Adrenal gland (tissue), 12 donors: ENCODE data around the gene TUBB4B. TPM values are rescaled to one million over a fixed set of nuclear protein-coding genes. Genes with fewer than 3 reads are reported as not detected.
A peak's percentile ranks its signal among the peaks of the same experiment; 100 is the strongest.

ENCODE experiments used
- DNase-seq, 7 donors: peaks; one replicate each; pipeline ENCODE4 v3.0.0-alpha.2; 2019 to 2020
- H3K27ac ChIP-seq, 5 donors: fragments of 200-600 bp; sonication (generic) in 4 of 5; 1 replicate in 3 of 5; 2 replicates in 2 of 5; pipeline versions ENCODE4 v1.5.1 to v1.8.0; 2016 to 2020; ENCODE audit warnings: mild to moderate bottlenecking in 1 of 5
- H3K27me3 ChIP-seq: fragments of 200-600 bp; 2 replicates; pipeline ENCODE4 v1.8.0; 2021
- H3K36me3 ChIP-seq, 2 donors: fragments of 200-600 bp; replicated peaks in 1 of 2; 1 replicate in 1 of 2; 2 replicates in 1 of 2; pipeline versions ENCODE4 v1.5.1 to v1.8.0; 2018 to 2022
- H3K4me1 ChIP-seq, 2 donors: fragments of 200-600 bp; replicated peaks in 1 of 2; 1 replicate in 1 of 2; 2 replicates in 1 of 2; pipeline versions ENCODE4 v1.5.1 to v1.8.0; 2018 to 2021
- H3K4me3 ChIP-seq, 4 donors: fragments of 200-600 bp; sonication (generic) in 3 of 4; one replicate each; pipeline ENCODE4 v1.5.1; 2016 to 2018
- H3K9me3 ChIP-seq, 3 donors: fragments of 200-600 bp; sonication (generic) in 1 of 3; replicated peaks in 1 of 3; 1 replicate in 2 of 3; 2 replicates in 1 of 3; pipeline versions ENCODE4 v1.5.1 to v1.8.0; 2016 to 2021
- POLR2A ChIP-seq, 2 donors: fragments of 450-650 bp; IDR thresholded peaks; one replicate each; pipeline ENCODE4 v1.6.1; 2017; ENCODE audit warnings: antibody characterized with exemption in 2 of 2, mild to moderate bottlenecking in 2 of 2, moderate library complexity in 1 of 2
- WGBS, 4 donors: extraction: QIAGEN DNeasy Blood & Tissue Kit in 2 of 4; methylation state at CpG; one replicate each; pipeline versions ENCODE4 v1.1.5 to v1.1.7; 2013 to 2017; 5-methylcytosine and 5-hydroxymethylcytosine counted together
- intact Hi-C, 2 donors: fragments of 100-400 bp; cut with DNase I; formaldehyde crosslinking; loops; one replicate each; pipeline versions ENCODE4 v1.14.1 to v1.15.0; 2022 to 2023
- polyA plus RNA-seq, 3 donors: library from polyadenylated mRNA; stranded (reverse); fragments of 200-250 nt in 2 of 3; fragments of 350-450 nt in 1 of 3; fragmentation: Illumina TruSeq in 1 of 3; extraction: RNeasy Lipid Tissue Mini Kit (QIAGEN cat#74804) in 1 of 3; gene quantifications; one replicate each; pipeline ENCODE4 v1.2.3, GENCODE V29; 2013 to 2014
- total RNA-seq, 9 donors: library from RNA; depleted of rRNA in 4 of 9; stranded (reverse); fragments of >200 nt in 4 of 9; fragments of 120-200 nt in 1 of 9; fragmentation: NEBNext Ultra II Directional in 1 of 9; extraction: Animal tissue kit (Norgen Biotek cat#: 25700) in 1 of 9; gene quantifications; one replicate each; pipeline versions ENCODE4 v1.1.0 to v1.2.4, GENCODE V29; 2013 to 2023
- TF ChIP-seq, protein P1 (sequence below), 6 experiments: fragments of 450-650 bp in 4 of 6; fragments of 200-600 bp in 2 of 6; sonication (generic) in 1 of 6; IDR thresholded peaks; 1 replicate in 5 of 6; 2 replicates in 1 of 6; pipeline versions ENCODE4 v1.5.1 to v1.8.0; 2016 to 2021; ENCODE audit warnings: antibody characterized with exemption in 6 of 6, mild to moderate bottlenecking in 2 of 6, moderate library complexity in 1 of 6
- donor health status: healthy with polysubstance abuse.
- donor health status: Bipolar disorder and iron deficiency.
- donor health status: DM: yes; HTN: yes; CAD: no.
- donor health status: DM: no; HTN: no; CAD: no.
- donor health status: DM: no; HTN: no; CAD: no.
- donor health status: DM: yes; HTN: yes; CAD: no.

The TUBB4B gene
- total and polyA plus RNA-seq, 12 donors = 69.9 to 362 (median 151) TPM

DNA sequence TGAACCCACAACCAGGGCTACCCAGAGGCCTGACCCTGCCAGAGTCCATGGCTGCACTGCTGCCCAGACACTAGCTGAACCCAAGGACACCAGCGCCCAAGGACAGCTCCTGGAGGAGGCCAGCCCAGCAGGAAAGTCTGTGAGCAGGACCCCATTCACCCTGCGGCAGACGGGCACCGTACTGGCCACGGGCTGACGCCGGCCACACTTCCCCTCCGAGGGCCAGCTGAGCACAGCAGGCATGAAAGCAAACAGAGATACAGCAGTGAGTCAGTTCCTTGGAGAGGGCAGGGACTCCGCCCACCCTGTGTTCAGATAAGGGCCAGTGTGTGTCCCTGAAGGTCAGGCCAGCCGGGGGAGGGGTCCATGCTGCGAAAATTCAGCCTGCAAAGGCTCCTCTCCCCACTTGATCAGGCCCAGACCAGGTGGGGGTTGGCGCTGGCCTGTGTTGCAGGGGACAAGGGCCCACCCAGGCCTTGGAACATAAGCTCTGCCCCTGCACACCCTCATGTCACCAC lies 22.3 kb upstream of the TUBB4B start:
- peak; percentile 70 to 92 (median 89) for DNase-seq
- Histone ChIP-seq H3K4me1 (peaks cover 29 to 31% of the 10 kb centered on the region in 2 donors), H3K27me3 (no peaks in the 10 kb centered on the region), H3K36me3 (no peaks in the 10 kb centered on the region), H3K4me3 (peak overlapping the region in 1 of 4 donors; percentile 59), H3K27ac (peak overlapping the region; percentile 19 to 82 (median 69)), H3K9me3 (no peaks in the 10 kb centered on the region)
- 33 to 67% (median 48%) methylated on average over 10 to 12 of the region's 12 CpGs for WGBS, 4 donors
- intact Hi-C loops = no loop called here
- TF ChIP-seq, protein P1, sequence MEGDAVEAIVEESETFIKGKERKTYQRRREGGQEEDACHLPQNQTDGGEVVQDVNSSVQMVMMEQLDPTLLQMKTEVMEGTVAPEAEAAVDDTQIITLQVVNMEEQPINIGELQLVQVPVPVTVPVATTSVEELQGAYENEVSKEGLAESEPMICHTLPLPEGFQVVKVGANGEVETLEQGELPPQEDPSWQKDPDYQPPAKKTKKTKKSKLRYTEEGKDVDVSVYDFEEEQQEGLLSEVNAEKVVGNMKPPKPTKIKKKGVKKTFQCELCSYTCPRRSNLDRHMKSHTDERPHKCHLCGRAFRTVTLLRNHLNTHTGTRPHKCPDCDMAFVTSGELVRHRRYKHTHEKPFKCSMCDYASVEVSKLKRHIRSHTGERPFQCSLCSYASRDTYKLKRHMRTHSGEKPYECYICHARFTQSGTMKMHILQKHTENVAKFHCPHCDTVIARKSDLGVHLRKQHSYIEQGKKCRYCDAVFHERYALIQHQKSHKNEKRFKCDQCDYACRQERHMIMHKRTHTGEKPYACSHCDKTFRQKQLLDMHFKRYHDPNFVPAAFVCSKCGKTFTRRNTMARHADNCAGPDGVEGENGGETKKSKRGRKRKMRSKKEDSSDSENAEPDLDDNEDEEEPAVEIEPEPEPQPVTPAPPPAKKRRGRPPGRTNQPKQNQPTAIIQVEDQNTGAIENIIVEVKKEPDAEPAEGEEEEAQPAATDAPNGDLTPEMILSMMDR (IDR thresholded peaks at IDR 0.05) = no peak
- peak in 1 of 2 donors; percentile 81 for TF ChIP-seq POLR2A (IDR thresholded peaks at IDR 0.05)

DNA sequence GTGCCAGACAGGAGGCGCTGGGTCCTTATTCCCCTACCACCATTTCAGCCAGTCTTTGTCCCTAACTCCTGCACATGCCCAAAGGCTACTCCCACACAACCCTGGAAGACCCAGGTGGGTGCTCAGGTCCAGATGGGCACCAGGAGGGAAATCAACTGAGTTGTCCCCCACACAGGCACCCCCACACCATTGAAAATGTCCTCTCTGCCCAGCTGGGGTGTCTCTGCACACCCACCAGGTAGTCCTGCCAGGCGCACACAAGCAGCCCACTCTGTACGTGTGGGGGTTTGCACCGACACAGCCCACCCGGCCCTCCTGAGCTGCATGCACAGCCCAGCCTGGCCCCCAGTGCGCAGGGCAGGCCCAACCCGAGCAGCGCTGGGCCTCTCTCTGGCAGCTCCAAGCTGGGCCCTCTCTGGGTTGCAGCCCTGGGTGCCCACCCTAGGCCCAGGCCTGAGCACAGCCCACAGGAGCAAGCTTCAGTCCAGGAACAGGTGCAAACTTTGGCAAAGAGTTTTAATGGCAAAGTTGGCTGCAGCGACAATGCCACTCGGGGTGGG lies 21.2 kb upstream of the TUBB4B start:
- intact Hi-C loops = no loop called here
- H3K27ac ChIP-seq = peak overlapping the region in 2 of 5 donors; percentile 40 to 46
- WGBS, 4 donors = 92 to 95% (median 94%) methylated on average over 2 to 10 of the region's 10 CpGs
- no peak overlapping the region for H3K4me3 ChIP-seq
- no peaks in the 10 kb centered on the region for H3K27me3 ChIP-seq
- no peak for DNase-seq
- H3K36me3 ChIP-seq = no peaks in the 10 kb centered on the region
- no peaks in the 10 kb centered on the region for H3K9me3 ChIP-seq
- TF ChIP-seq, protein P1 (IDR thresholded peaks at IDR 0.05) = no peak
- no peak for TF ChIP-seq POLR2A (IDR thresholded peaks at IDR 0.05)
- peaks cover 29 to 37% of the 10 kb centered on the region in 2 donors for H3K4me1 ChIP-seq

DNA sequence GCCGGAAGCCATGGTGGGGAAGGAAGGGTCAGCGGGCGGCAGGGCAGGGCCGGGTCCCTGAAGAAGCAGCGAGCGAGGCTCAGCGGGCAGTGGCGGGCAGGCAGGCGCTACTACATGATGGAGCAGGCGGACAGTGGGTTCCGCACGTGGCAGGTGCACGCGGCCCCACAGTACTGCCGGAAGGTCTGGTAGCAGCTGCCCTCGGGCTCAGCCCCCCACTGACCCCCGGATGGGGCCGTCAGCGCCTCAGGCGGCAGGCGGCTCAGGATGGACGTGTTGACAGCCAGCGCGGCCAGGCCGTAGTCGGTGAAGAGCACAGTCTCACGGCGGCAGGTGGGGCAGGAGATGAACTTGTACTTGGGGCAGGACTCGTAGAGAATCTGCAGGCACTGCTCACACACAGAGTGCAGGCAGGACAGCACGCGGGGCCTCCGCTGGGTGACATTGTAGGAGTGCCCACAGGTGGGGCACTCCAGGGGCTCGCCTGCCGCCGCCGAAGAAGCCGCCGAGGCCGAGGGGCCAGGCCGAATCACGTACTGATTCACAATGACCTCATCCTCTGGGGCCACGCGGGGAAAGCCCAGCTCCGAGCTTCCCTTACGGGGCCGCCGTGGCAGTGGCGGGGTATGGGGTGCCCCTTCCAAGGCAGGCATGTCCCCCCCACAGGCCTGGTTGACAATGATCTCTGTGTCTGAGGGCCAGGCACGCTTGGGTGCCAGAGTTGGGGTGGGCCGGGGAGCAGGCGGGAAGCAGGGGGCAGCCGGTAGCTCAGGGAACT lies 20.6 kb upstream of the TUBB4B start:
- Histone ChIP-seq H3K4me3 (no peak overlapping the region), H3K27ac (peak overlapping the region in 1 of 5 donors; percentile 91), H3K27me3 (no peaks in the 10 kb centered on the region), H3K4me1 (peaks cover 29 to 37% of the 10 kb centered on the region in 2 donors), H3K36me3 (no peaks in the 10 kb centered on the region), H3K9me3 (no peaks in the 10 kb centered on the region)
- intact Hi-C loops = no loop called here
- no peak for TF ChIP-seq POLR2A (IDR thresholded peaks at IDR 0.05)
- TF ChIP-seq, protein P1 (IDR thresholded peaks at IDR 0.05) = no peak
- DNase-seq = no peak
- WGBS, 4 donors = 90 to 94% (median 91%) methylated on average over 31 to 52 of the region's 52 CpGs

DNA sequence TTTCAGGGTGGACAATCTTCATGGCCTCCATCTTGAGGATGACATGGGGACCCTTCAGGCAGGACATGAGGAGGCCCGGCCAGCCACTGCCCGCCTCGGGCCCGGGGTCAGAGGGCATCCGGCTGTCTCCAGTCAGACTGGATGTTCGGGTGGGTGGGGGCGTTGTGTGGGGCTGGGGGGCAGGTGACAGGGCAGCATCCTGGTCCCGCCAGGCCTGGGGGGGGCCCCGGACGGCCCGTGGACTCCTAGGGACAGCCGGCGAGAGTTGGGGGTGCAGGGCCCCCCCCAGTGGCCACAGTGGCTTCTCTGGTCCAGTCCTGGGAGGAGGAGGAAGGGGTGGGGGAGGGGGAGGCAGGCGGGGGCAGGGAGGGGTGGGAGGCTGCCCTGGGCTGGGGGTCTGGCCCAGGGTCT lies 20.0 kb upstream of the TUBB4B start:
- Histone ChIP-seq H3K4me3 (peak overlapping the region in 1 of 4 donors; percentile 60), H3K9me3 (no peaks in the 10 kb centered on the region)
- intact Hi-C loops = no loop called here

More for the DNA sequence above, 20.0 kb upstream of the TUBB4B start:
- WGBS, 4 donors = 70 to 80% (median 78%) methylated on average over 9 to 14 of the region's 14 CpGs; no CpG with 5 or more reads in 1 of the 4 donors
- peak overlapping the region in 1 of 5 donors; percentile 91 for H3K27ac ChIP-seq
- peaks cover 29 to 37% of the 10 kb centered on the region in 2 donors for H3K4me1 ChIP-seq
- no peak for DNase-seq
- no peaks in the 10 kb centered on the region for H3K36me3 ChIP-seq
- H3K27me3 ChIP-seq = no peaks in the 10 kb centered on the region
- TF ChIP-seq, protein P1 (IDR thresholded peaks at IDR 0.05) = no peak
- TF ChIP-seq POLR2A (IDR thresholded peaks at IDR 0.05) = no peak
